Astrocyte of the cerebellum (primary cell): ENCODE measurements around the gene CSTF2.

Experiments used
- DNase-seq: peaks from one replicate; pipeline ENCODE4 v3.0.0-alpha.2; 2011; ENCODE audit warnings: low read depth
- H3K4me3 ChIP-seq: 2 replicates; pipeline ENCODE4 v1.5.1; 2011; ENCODE audit warnings: mild to moderate bottlenecking, low read depth, low read length, moderate library complexity
- CTCF ChIP-seq: IDR thresholded peaks from 2 replicates; pipeline ENCODE4 v1.5.1; 2012; ENCODE audit warnings: low read length, low read depth, moderate library complexity, mild to moderate bottlenecking; ENCODE audit errors: missing control alignments
- in situ Hi-C: cut with HindIII; loops from 2 replicates; pipeline ENCODE4 v1.10.0; 2017; ENCODE audit warnings: low sequenced_read_pairs

CSTF2 gene

GRCh38 chrX:100812216-100813158 is 7.7 kb upstream of the CSTF2 start:
- in situ Hi-C loops = no loop called here
- TF ChIP-seq CTCF = no peak
- DNase-seq = no peak
- no peak overlapping the region for H3K4me3 ChIP-seq

DNA sequence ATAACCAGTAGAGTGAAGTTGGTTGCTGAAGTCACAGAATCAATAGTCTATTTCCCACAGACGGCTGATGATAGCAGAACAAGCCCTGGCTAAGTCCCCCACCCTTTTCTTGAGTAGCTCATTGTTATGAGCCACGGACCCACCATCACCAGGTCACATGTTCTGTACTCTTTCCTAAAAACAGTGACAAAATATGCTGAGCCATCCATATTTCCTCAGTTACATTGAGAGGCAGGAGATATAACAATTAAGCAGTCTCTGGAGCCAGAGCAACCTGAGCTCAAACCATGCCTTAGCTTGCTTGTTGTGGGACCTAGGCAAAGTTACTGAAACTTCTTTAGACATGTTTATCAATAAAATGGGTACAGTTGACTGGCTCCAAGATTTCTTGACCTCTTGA is 2.9 kb upstream of the CSTF2 start:
- in situ Hi-C loops = no loop called here
- H3K4me3 ChIP-seq = no peak overlapping the region
- no peak for TF ChIP-seq CTCF
- no peak for DNase-seq

DNA sequence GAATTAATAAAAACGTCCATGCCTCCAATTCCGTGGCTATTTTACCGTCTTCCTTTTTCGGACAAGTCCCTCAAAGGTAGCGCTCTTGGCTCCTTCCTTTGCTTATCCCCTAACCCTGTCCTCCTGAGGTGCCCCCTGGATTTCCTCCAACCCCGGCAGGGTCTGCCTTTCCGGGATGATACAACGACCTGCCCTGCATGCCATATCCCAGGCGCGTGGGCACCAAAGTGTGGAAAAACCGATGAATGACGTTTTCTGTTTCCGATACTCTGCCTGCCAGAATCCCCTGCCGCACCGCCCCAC is 706 bp upstream of the CSTF2 start:
- peak overlapping the region; percentile 72 for H3K4me3 ChIP-seq
- in situ Hi-C loops = no loop called here
- no peak for TF ChIP-seq CTCF
- DNase-seq = no peak

GRCh38 chrX:100829730-100830129 is 9.5 kb downstream of the CSTF2 start:
- in situ Hi-C loops = no loop called here
- no peak for TF ChIP-seq CTCF
- no peak overlapping the region for H3K4me3 ChIP-seq
- no peak for DNase-seq

GRCh38 chrX:100830143-100830542 is 10.0 kb downstream of the CSTF2 start:
- in situ Hi-C loops = no loop called here
- DNase-seq = no peak
- no peak overlapping the region for H3K4me3 ChIP-seq
- TF ChIP-seq CTCF = no peak

DNA sequence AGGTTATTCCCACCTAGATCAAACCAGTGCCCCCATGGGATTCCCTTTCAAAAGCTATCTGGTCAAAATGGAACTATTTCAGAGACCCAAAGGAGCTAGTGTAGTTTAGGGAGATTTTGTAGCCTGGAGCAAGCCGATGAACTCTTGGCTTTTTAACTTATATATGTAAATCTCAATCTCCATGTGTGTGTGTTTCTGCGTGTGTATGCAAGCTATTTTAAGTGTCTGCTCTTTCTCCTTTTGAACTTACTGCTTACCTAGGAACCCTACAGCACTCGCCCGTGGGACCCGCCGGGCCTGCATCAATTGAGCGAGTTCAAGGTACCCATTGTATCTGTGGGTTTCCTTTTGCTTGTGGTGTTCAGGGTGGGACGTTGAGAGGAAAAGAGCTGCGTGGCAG is 10.4 kb downstream of the CSTF2 start:
- TF ChIP-seq CTCF = no peak
- no peak overlapping the region for H3K4me3 ChIP-seq
- in situ Hi-C loops = no loop called here
- no peak for DNase-seq
